Stimulated activated CD4-positive, alpha-beta T cell treated with anti-CD3 and anti-CD28 coated beads, Interleukin-1b, Interleukin-23, amount 100 ng/mL, for 1 hour (primary cell): ENCODE measurements around the gene NACC2.
"Not testable (repeated sequence)": the region's sequence is repeated elsewhere in the genome, so short reads cannot be mapped to it uniquely, and the experiment has no call there.

Source experiments
- DNase-seq, 2 donors: peaks; one replicate each; pipeline ENCODE4 v3.0.0-alpha.2; 2020; ENCODE audit warnings: low read depth in 2 of 2

NACC2 gene

GRCh38 chr9:136046554-136046920 is 48.6 kb downstream of the NACC2 start:
- no peak for DNase-seq

GRCh38 chr9:136045595-136046553 is 49.2 kb downstream of the NACC2 start:
- DNase-seq, result no peak

GRCh38 chr9:136044971-136045594 is 50.0 kb downstream of the NACC2 start:
- DNase-seq, result no peak

- DNase-seq, result no peak
Observed at GRCh38 chr9:136044207-136044970, 50.7 kb downstream of the NACC2 start.

GRCh38 chr9:136043441-136043991 is 51.6 kb downstream of the NACC2 start:
- DNase-seq, result no peak

GRCh38 chr9:136042541-136042940 is 52.5 kb downstream of the NACC2 start:
- no peak for DNase-seq

- not testable (repeated sequence) for DNase-seq
Observed at GRCh38 chr9:136040848-136041247, 54.2 kb downstream of the NACC2 start.

- no peak for DNase-seq
Observed at GRCh38 chr9:136039488-136039887, 55.6 kb downstream of the NACC2 start.

GRCh38 chr9:136036848-136037247 is 58.2 kb downstream of the NACC2 start:
- DNase-seq, result no peak

- DNase-seq, result no peak
Observed at GRCh38 chr9:136036050-136036449, 59.0 kb downstream of the NACC2 start.

GRCh38 chr9:136031741-136032730 is 63.1 kb downstream of the NACC2 start:
- no peak for DNase-seq

GRCh38 chr9:136031094-136031493 is 64.0 kb downstream of the NACC2 start:
- no peak for DNase-seq

GRCh38 chr9:136029556-136029955 is 65.5 kb downstream of the NACC2 start:
- no peak for DNase-seq

GRCh38 chr9:136028760-136029470 is 66.2 kb downstream of the NACC2 start:
- DNase-seq, result no peak

- DNase-seq, result not testable (repeated sequence)
Observed at GRCh38 chr9:136026943-136027289, 68.2 kb downstream of the NACC2 start.

GRCh38 chr9:136026266-136026942 is 68.7 kb downstream of the NACC2 start:
- no peak for DNase-seq

GRCh38 chr9:136025481-136025880 is 69.6 kb downstream of the NACC2 start:
- DNase-seq, result no peak

GRCh38 chr9:136024696-136025316 is 70.3 kb downstream of the NACC2 start:
- no peak for DNase-seq

- DNase-seq, result no peak
Observed at GRCh38 chr9:136024286-136024685, 70.8 kb downstream of the NACC2 start.
